H9 (cell line): ENCODE measurements around the gene SNX1. TPM values are rescaled to one million over a fixed set of nuclear protein-coding genes. Genes with fewer than 3 reads are reported as not detected.

Experiments
- DNase-seq: peaks from one replicate; pipeline ENCODE4 v3.0.0-alpha.2; 2017
- H2AFZ ChIP-seq: one replicate; pipeline ENCODE4 v1.6.1; 2013; ENCODE audit warnings: mild to moderate bottlenecking, low read length, control low read depth, moderate library complexity
- H2AK5ac ChIP-seq: 2 replicates; pipeline ENCODE4 v1.6.1; 2013; ENCODE audit warnings: low read length, control low read depth, mixed read lengths; ENCODE audit not compliant: insufficient read length
- H2BK120ac ChIP-seq: one replicate; pipeline ENCODE4 v1.6.1; 2013; ENCODE audit warnings: low read depth, mild to moderate bottlenecking, low read length, control low read depth, inconsistent platforms; ENCODE audit not compliant: poor library complexity, severe bottlenecking
- H2BK12ac ChIP-seq: 2 replicates; pipeline ENCODE4 v1.6.1; 2013; ENCODE audit warnings: low read length, control low read depth, mixed read lengths, low read depth; ENCODE audit not compliant: insufficient read length
- H2BK15ac ChIP-seq: 2 replicates; pipeline ENCODE4 v1.6.1; 2013; ENCODE audit warnings: low read depth, low read length, control low read depth
- H2BK20ac ChIP-seq: one replicate; pipeline ENCODE4 v1.6.1; 2013; ENCODE audit warnings: low read depth, mild to moderate bottlenecking, low read length, control low read depth, inconsistent platforms; ENCODE audit not compliant: poor library complexity, severe bottlenecking
- H2BK5ac ChIP-seq: 2 replicates; pipeline ENCODE4 v1.6.1; 2013; ENCODE audit warnings: low read length, control low read depth, mixed read lengths; ENCODE audit not compliant: insufficient read length
- H3K14ac ChIP-seq: 2 replicates; pipeline ENCODE4 v1.6.1; 2013; ENCODE audit warnings: low read length, control low read depth; ENCODE audit not compliant: insufficient read depth
- H3K18ac ChIP-seq: 2 replicates; pipeline ENCODE4 v1.6.1; 2013; ENCODE audit warnings: low read depth, mild to moderate bottlenecking, mixed read lengths, low read length, control low read depth; ENCODE audit not compliant: insufficient read length
- H3K23ac ChIP-seq: 2 replicates; pipeline ENCODE4 v1.6.1; 2013; ENCODE audit warnings: low read length, control low read depth, mixed read lengths, low read depth; ENCODE audit not compliant: insufficient read length
- H3K23me2 ChIP-seq: 2 replicates; pipeline ENCODE4 v1.6.1; 2013; ENCODE audit warnings: low read depth, mild to moderate bottlenecking, mixed read lengths, low read length, control low read depth; ENCODE audit not compliant: insufficient read length, poor library complexity, severe bottlenecking
- H3K27ac ChIP-seq: 2 replicates; pipeline ENCODE4 v1.5.1; 2013; ENCODE audit warnings: low read length, control low read depth, mixed read lengths, low read depth; ENCODE audit not compliant: insufficient read length
- H3K27me3 ChIP-seq: 2 replicates; pipeline ENCODE4 v1.6.1; 2013; ENCODE audit warnings: low read length, control low read depth, inconsistent platforms; ENCODE audit not compliant: insufficient read depth
- H3K4ac ChIP-seq: 2 replicates; pipeline ENCODE4 v1.6.1; 2013; ENCODE audit warnings: low read depth, mild to moderate bottlenecking, control low read depth, inconsistent platforms, low read length, moderate library complexity
- H3K4me1 ChIP-seq: 2 replicates; pipeline ENCODE4 v1.6.1; 2013; ENCODE audit warnings: low read length, control low read depth, inconsistent platforms; ENCODE audit not compliant: insufficient read depth
- H3K4me2 ChIP-seq: 2 replicates; pipeline ENCODE4 v1.6.1; 2013; ENCODE audit warnings: low read length, control low read depth, mixed read lengths; ENCODE audit not compliant: insufficient read length, insufficient read depth
- H3K56ac ChIP-seq: 2 replicates; pipeline ENCODE4 v1.6.1; 2013; ENCODE audit warnings: low read depth, mild to moderate bottlenecking, mixed read lengths, low read length, control low read depth; ENCODE audit not compliant: insufficient read length
- H3K79me1 ChIP-seq: 2 replicates; pipeline ENCODE4 v1.6.1; 2013; ENCODE audit warnings: low read depth, mild to moderate bottlenecking, moderate library complexity, low read length, control low read depth, inconsistent platforms; ENCODE audit not compliant: insufficient read depth, poor library complexity, severe bottlenecking
- H3K79me2 ChIP-seq: 2 replicates; pipeline ENCODE4 v1.6.1; 2013; ENCODE audit warnings: low read length, control low read depth, inconsistent platforms; ENCODE audit not compliant: insufficient read depth
- H3K9ac ChIP-seq: 2 replicates; pipeline ENCODE4 v1.6.1; 2013; ENCODE audit warnings: low read length, control low read depth, mixed read lengths; ENCODE audit not compliant: insufficient read length; ENCODE audit errors: extremely low read depth
- H3K9me3 ChIP-seq: one replicate; pipeline ENCODE4 v1.6.1; 2013; ENCODE audit warnings: low read depth, low read length, inconsistent platforms; ENCODE audit not compliant: control insufficient read depth
- H3T11ph ChIP-seq: one replicate; pipeline ENCODE4 v1.6.1; 2013; ENCODE audit warnings: mild to moderate bottlenecking, low read length, control low read depth, inconsistent platforms
- H4K20me1 ChIP-seq: one replicate; pipeline ENCODE4 v1.6.1; 2013; ENCODE audit not compliant: control insufficient read depth, insufficient read length, insufficient read depth
- H4K5ac ChIP-seq: 2 replicates; pipeline ENCODE4 v1.6.1; 2013; ENCODE audit warnings: low read depth, mild to moderate bottlenecking, mixed read lengths, low read length, control low read depth; ENCODE audit not compliant: insufficient read length
- H4K8ac ChIP-seq: replicated peaks from 2 replicates; pipeline ENCODE4 v1.6.1; 2013; ENCODE audit warnings: low read length, control low read depth, mixed read lengths, low read depth; ENCODE audit not compliant: insufficient read length
- H4K91ac ChIP-seq: 2 replicates; pipeline ENCODE4 v1.6.1; 2013; ENCODE audit warnings: low read depth, mild to moderate bottlenecking, moderate library complexity, mixed read lengths, low read length, control low read depth; ENCODE audit not compliant: insufficient read length
- H3K27ac Mint-ChIP-seq, 3 experiments: 2 replicates in 2 of 3; 3 replicates in 1 of 3; pipeline ENCODE4 v1.8.0; 2020 to 2021; ENCODE audit warnings: mixed read lengths in 3 of 3, mild to moderate bottlenecking in 1 of 3, moderate library complexity in 1 of 3
- H3K27me3 Mint-ChIP-seq: 2 replicates; pipeline ENCODE4 v1.8.0; 2021; ENCODE audit warnings: low read depth, mild to moderate bottlenecking, moderate library complexity, mixed read lengths
- H3K36me3 Mint-ChIP-seq, 3 experiments: 2 replicates in 2 of 3; 3 replicates in 1 of 3; pipeline ENCODE4 v1.8.0; 2020 to 2021; ENCODE audit warnings: low read depth in 3 of 3, mixed read lengths in 3 of 3; ENCODE audit not compliant: insufficient read depth in 1 of 3
- H3K4me1 Mint-ChIP-seq, 2 experiments: 2 replicates each; pipeline ENCODE4 v1.8.0; 2020; ENCODE audit warnings: mixed read lengths in 2 of 2
- H3K4me3 Mint-ChIP-seq, 2 experiments: 2 replicates in 1 of 2; 3 replicates in 1 of 2; pipeline ENCODE4 v1.8.0; 2020 to 2021; ENCODE audit warnings: mild to moderate bottlenecking in 2 of 2, mixed read lengths in 2 of 2, moderate library complexity in 1 of 2
- H3K9me3 Mint-ChIP-seq, 2 experiments: 2 replicates in 1 of 2; 3 replicates in 1 of 2; pipeline ENCODE4 v1.8.0; 2020; ENCODE audit warnings: mild to moderate bottlenecking in 2 of 2, mixed read lengths in 2 of 2, moderate library complexity in 1 of 2
- CTCF ChIP-seq: fragments of 200-600 bp; sonication (generic); conservative IDR thresholded peaks from 3 replicates; pipeline ENCODE4 v1.8.0; 2021; ENCODE audit warnings: antibody characterized with exemption, mild to moderate bottlenecking
- WGBS: extraction: QIAGEN DNeasy Blood & Tissue Kit; methylation state at CpG from one replicate; pipeline ENCODE4 v1.1.7; 2013; ENCODE audit warnings: missing lambda C conversion rate, low lambda C conversion rate, mixed read lengths; ENCODE audit not compliant: insufficient read length; ENCODE audit errors: extremely low coverage; 5-methylcytosine and 5-hydroxymethylcytosine counted together
- total RNA-seq: library from RNA; stranded (reverse); gene quantifications from 2 replicates; pipeline ENCODE4 v1.2.1, GENCODE V29; 2021

SNX1 gene
- total RNA-seq, 1 experiment from 2014 or later, result 58.8 TPM

GRCh38 chr15:64095431-64095794 is 369 bp upstream of the SNX1 start:
- Histone ChIP-seq H2BK5ac (no peak overlapping the region), H3K18ac (no peak overlapping the region), H2BK20ac (no peak overlapping the region), H3K79me1 (peaks cover 2% of the 10 kb centered on the region), H3K4me2 (peak overlapping the region; percentile 94), H2AFZ (no peak overlapping the region), H2BK12ac (no peak overlapping the region), H3K23ac (no peak overlapping the region), H2AK5ac (no peak overlapping the region), H4K20me1 (no peaks in the 10 kb centered on the region), H4K5ac (no peak overlapping the region), H3K23me2 (peaks cover 12% of the 10 kb centered on the region), H3K27ac (no peak overlapping the region), H2BK15ac (no peak overlapping the region), H3K27me3 (no peaks in the 10 kb centered on the region), H3K14ac (no peak overlapping the region), H3K4ac (no peak overlapping the region), H3K56ac (no peak overlapping the region), H3K9me3 (no peaks in the 10 kb centered on the region), H3T11ph (no peak overlapping the region), H4K91ac (no peak overlapping the region), H3K9ac (no peak overlapping the region), H3K79me2 (no peaks in the 10 kb centered on the region; the same call in 1 of the 2 replicates), H4K8ac (no peak overlapping the region), H3K4me1 (no peaks in the 10 kb centered on the region), H2BK120ac (no peak overlapping the region)
- no peak for DNase-seq
- Mint-ChIP-seq H3K4me1 (peaks cover 28 to 46% of the 10 kb centered on the region in 2 experiments), H3K9me3 (no peaks in the 10 kb centered on the region), H3K36me3 (peaks cover 1 to 4% (median 3%) of the 10 kb centered on the region in 3 experiments; a peak in 2 of 7 replicates), H3K27ac (no peak overlapping the region), H3K27me3 (no peaks in the 10 kb centered on the region), H3K4me3 (peak overlapping the region; percentile 95 to 99)
- WGBS, result no CpG with 5 or more reads among the region's 4 CpGs
- no peak for TF ChIP-seq CTCF
